GM12878 (cell line): Measurements from ENCODE around the gene SOX18. TPM values are rescaled to one million over a fixed set of nuclear protein-coding genes. Genes with fewer than 3 reads are reported as not detected.

Experiments used
- CEBPB ChIP-seq, 2 experiments: fragments of 150-350 bp in 1 of 2; IDR thresholded peaks; 2 replicates each; pipeline ENCODE4 v1.6.1; 2012 to 2014; ENCODE audit warnings: low read depth in 2 of 2, low read length in 2 of 2, borderline replicate concordance in 1 of 2, inconsistent platforms in 1 of 2
- CTCF ChIP-seq, 3 experiments: IDR thresholded peaks in 2 of 3; conservative IDR thresholded peaks in 1 of 3; 2 replicates each; pipeline ENCODE4 v1.5.1; 2011; ENCODE audit warnings: low read depth in 3 of 3, low read length in 3 of 3, mild to moderate bottlenecking in 3 of 3, control low read depth in 2 of 3, moderate library complexity in 2 of 3, inconsistent platforms in 1 of 3, mixed read lengths in 1 of 3; ENCODE audit not compliant: control insufficient read depth in 2 of 3, insufficient read depth in 1 of 3; ENCODE audit errors: extremely low read depth in 1 of 3
- PBX3 ChIP-seq: IDR thresholded peaks from 2 replicates; pipeline ENCODE4 v1.6.1; 2011; ENCODE audit warnings: mild to moderate bottlenecking, low read depth, low read length, moderate library complexity; ENCODE audit not compliant: insufficient replicate concordance
- RELB ChIP-seq: fragments of 450-650 bp; IDR thresholded peaks from 2 replicates; pipeline ENCODE4 v1.6.1; 2017; ENCODE audit warnings: low read depth, mild to moderate bottlenecking, moderate library complexity
- polyA plus RNA-seq, 11 experiments: library from polyadenylated mRNA; depleted of rRNA in 4 of 11; unstranded in 6 of 11; stranded (reverse) in 5 of 11; fragments of >200 nt; fragmentation: Nextera tagmentation in 4 of 11; fragmentation: Illumina TruSeq in 1 of 11; extraction: Ambion mirVana in 4 of 11; extraction: Trizol in 1 of 11; gene quantifications; 1 replicate in 1 of 11; 2 replicates in 10 of 11; pipeline versions ENCODE4 v1.2.1 to v1.2.3, GENCODE V29; 2011 to 2016; ENCODE audit warnings: inconsistent platforms in 2 of 11, missing spikeins in 2 of 11, low read depth in 1 of 11
- total RNA-seq, 4 experiments: library from RNA; depleted of rRNA in 3 of 4; stranded (reverse); fragments of >200 nt in 3 of 4; fragmentation: Illumina TruSeq in 1 of 4; extraction: Trizol in 1 of 4; gene quantifications; 2 replicates each; pipeline versions ENCODE4 v1.2.1 to v1.2.3, GENCODE V29; 2013 to 2021

SOX18 gene
- total and polyA plus RNA-seq, 10 of the 15 experiments (the other 5 are each of a cell fraction or from before 2014, with no cell fraction given), result 0.05 to 5.6 (median 0.28) TPM; not detected in 3

- TF ChIP-seq CTCF (IDR thresholded peaks at IDR 0.05 in 2 of 3, conservative IDR thresholded peaks at IDR 0.05 in 1 of 3; ENCODE audit: control insufficient read depth in 2 of 3, extremely low read depth in 1 of 3, insufficient read depth in 1 of 3, low read depth in 3 of 3, low read length in 3 of 3) (no peak), PBX3 (no peak), CEBPB (IDR thresholded peaks at IDR 0.05; ENCODE audit: borderline replicate concordance in 1 of 2, low read depth in 2 of 2, low read length in 2 of 2) (no peak), RELB (no peak)
These were observed 35.3 kb upstream of the SOX18 start (continued) for GRCh38 chr20:64084685-64085152.
